ENCODE measurements around the gene TGM6.

The TGM6 gene

DNA sequence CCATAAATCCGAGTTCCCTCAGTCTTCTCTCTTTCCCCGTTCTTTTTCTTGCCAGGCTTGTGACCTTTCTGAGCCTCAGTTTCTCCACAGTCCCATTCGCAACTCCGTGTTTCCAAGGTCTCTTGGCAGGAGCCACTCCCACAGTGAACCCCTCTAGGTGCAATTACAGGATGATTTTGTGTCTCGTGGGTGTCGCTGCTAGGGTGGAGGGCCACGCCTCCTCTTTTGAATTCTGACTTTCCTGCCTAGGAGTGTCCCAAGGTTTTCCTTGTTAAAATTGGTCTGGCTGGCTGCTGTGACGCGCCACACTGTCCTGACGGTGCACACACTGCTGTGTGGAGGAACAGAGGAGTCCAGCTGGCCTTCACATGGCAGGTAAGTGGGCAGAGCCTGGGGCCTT, at the start of gene TGM6:
Gene TGM6 (plus strand): TSS at position 301 of the 400 bp plus-strand sequence. CDS start 68 bp downstream, at position 369.
- DNase-seq (ENCODE audit: low spot score): no peak

DNA sequence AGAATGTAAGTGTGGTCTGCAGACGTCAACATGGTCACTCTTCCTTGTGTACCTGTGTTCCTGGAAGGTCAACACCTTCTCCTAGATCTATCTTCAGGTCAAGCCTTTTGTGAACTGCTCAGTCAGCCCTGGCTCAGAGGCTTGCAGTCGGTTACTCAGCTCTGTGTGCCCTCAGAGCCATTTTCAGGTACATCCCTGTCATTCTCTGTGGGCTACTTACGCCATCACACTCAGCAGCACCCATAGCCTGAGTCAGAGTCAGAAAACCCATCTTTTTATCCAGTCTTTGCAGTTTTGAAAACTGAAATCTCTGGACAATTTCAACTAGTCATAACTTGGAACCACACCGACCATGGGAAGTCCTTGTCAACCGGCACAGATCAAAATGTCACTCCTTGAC, 49.6 kb upstream of the TGM6 start:
- DNase-seq (ENCODE audit: low spot score): no peak

DNA sequence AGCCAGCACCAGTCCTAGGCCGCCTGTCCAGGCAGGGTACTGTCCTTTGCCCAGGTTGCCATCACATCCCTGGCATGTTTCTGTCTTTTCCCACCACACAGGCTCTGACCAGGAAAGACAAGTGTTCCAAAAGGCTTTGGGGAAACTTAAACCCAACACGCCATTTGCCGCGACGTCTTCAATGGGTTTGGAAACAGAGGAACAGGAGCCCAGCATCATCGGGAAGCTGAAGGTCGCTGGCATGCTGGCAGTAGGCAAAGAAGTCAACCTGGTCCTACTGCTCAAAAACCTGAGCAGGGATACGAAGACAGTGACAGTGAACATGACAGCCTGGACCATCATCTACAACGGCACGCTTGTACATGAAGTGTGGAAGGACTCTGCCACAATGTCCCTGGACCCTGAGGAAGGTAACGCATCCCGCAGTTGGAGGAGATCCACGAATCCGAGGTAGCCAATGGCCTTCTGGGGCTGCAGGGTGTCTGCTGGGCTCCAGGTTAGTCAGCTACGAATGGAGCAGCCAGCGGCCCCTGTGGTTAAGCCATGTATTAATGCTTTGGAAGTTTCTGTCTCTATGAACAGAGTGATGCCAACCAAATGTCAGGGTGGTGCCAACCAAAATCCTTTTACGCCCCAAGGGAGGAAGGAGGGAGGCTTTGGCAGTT, 48.7 kb upstream of the TGM6 start:
- DNase-seq (ENCODE audit: low spot score): no peak

- DNase-seq (ENCODE audit: low spot score): no peak
These were observed 48.0 kb upstream of the TGM6 start for GRCh38 chr20:2332711-2333110.

GRCh38 chr20:2333821-2334220, 46.9 kb upstream of the TGM6 start:
- no peak for DNase-seq (ENCODE audit: low spot score)

- no peak for DNase-seq (ENCODE audit: low spot score)
These were observed 45.4 kb upstream of the TGM6 start for GRCh38 chr20:2335096-2335870.

- DNase-seq (ENCODE audit: low spot score): no peak
These were observed 44.2 kb upstream of the TGM6 start for GRCh38 chr20:2336471-2336870.

DNA sequence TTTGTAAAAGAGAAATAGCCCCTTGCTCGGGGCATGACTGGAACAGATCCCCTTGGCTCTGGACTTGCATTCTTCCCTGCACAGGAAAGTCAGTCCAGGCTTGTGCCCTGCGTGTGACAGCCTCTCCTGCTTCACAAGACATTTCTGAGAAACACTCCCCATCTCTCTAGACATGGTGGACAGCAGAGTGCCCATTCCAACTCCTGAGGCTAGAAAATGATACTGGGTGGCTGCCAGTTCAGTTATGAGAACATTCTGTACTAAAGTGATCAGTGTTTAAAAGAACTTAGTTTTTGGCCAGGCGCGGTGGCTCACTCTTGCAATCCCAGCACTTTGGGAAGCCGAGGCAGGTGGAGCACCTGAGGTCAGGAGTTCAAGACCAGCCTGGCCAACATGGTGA, 43.6 kb upstream of the TGM6 start:
- DNase-seq (ENCODE audit: low spot score): no peak

DNA sequence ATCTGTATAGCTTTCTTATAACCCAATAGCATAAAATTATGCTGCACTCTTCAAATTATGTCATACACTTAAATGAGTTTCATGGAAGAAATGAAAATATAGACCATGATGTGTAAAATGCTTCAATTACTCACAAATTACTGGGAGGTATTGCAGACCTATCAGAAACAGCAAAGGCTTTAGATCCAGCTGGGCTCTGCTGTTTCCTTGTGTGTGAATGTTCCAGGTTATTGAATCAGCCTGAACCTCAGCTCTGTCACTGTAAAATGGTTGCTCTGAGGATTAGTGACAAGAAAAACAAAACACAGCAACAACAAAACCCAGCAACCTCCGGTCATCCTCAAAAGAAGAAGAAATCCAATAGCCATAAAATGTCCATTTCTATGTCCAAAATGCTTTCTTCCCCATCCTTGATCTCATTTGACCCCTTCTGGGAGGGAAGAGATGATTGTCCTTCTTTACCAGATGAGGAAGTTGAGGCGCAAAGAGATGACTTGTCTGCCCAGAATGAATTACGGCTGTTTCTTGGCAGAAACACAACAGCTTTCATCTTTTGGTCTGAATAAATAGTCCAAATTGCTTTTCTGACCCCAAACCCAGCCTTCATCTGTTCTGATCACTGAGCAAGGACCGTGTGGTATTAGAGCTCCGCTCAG, 42.2 kb upstream of the TGM6 start:
- DNase-seq (ENCODE audit: low spot score): no peak

- DNase-seq (ENCODE audit: low spot score): no peak
These were observed 40.6 kb upstream of the TGM6 start for GRCh38 chr20:2340136-2340535.

DNA sequence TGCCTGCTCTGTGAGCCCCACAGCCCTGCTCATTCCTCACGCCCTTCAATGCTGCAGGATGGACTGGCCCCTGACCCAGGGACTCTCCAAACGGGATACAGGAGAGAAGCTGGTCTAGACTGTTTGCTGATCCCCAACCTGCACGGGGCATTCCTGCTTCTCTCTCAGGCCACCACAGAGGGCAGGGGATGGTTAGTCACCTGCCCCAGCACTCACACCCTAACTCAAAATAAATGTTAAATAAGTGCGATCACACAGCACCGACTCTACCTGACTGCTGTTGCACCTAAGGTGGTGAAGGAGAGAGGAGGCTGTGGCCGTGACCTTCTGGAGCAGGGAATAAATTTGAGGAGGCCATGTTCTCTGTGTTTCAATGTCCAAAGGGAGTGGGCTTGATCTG, 39.9 kb upstream of the TGM6 start:
- DNase-seq (ENCODE audit: low spot score): no peak

GRCh38 chr20:2341336-2341735, 39.4 kb upstream of the TGM6 start:
- DNase-seq (ENCODE audit: low spot score): no peak

DNA sequence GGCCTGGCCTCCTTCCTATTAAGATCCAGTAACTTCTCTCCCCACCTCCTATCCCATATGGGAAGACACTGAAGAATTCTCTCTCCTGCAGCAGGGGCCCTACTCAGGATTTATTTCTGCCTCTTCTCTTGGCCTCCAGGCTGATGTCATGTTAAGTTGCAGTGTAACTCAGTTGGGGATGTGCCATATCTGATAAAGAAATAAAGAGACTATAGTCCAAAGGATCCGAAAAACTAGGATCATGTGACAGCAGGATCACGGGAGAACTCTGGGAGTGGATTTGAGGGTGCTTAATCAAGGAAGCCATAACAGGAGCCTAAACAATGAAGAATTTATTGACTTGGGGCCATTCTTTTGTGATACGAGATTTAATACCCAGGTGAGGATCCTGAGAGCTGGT, 38.5 kb upstream of the TGM6 start:
- DNase-seq (ENCODE audit: low spot score): no peak

DNA sequence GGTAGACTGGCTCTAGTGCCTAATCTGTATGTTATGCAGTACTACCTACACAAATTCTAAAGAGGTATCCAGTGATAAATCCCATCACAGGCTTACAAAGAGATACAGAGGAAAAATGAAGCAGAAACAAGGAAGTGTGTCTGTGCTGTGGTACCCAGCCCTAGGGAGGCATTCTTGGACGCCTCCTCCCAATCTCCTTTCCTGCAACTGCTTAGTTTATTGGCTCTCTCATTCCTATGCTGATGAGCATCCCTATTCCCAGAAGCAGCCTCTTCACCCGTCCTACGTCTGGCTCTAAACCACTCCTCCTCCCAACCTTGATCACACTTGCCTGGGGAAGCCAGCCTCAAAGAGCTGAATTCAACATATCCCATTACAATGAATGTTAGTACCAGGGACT, 34.5 kb upstream of the TGM6 start:
- DNase-seq (ENCODE audit: low spot score): no peak

DNA sequence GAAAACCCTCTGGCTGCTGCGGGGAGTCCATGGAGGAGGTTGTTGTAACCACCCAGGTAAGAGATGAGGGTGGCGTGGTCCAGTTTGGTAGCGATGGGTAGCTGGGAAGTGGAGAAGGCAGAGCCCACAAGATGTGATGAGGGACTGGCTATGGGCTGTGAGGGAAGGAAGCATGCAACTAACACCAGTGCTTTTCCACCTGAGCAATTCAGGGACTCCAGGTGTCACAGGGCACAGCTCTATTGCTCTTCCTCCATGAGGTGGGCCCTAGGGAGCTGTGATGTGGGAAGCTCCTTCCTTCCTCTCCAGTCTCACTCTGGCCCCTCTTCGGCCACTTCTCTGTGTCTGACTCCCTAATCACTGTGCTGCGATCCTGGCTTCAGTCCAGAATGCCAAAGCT, 32.4 kb upstream of the TGM6 start:
- DNase-seq (ENCODE audit: low spot score): no peak

- DNase-seq (ENCODE audit: low spot score): no peak
These were observed 30.9 kb upstream of the TGM6 start for GRCh38 chr20:2349801-2350200.

GRCh38 chr20:2350606-2351005, 30.1 kb upstream of the TGM6 start:
- no peak for DNase-seq (ENCODE audit: low spot score)

DNA sequence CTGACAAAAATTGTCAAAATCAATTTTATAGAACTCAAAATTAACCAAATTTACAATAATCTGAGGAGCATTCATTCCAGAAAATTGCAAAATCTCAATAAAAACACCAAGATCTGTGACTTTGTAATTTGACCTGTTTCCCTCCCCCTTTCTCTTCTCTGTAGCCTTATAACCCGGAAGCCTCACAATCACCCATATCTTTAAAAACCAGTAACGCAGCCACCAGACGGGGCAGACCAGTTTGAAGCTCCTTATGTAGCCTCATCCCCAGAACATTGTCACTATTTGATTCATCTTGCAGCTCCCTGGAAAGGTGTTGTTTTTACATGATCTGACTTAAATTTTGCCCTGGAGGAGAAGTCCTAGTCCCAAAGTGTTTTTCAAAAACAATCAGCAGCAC, 27.5 kb upstream of the TGM6 start:
- DNase-seq (ENCODE audit: low spot score): no peak

- no peak for DNase-seq (ENCODE audit: low spot score)
These were observed 23.6 kb upstream of the TGM6 start for GRCh38 chr20:2357114-2357513.

DNA sequence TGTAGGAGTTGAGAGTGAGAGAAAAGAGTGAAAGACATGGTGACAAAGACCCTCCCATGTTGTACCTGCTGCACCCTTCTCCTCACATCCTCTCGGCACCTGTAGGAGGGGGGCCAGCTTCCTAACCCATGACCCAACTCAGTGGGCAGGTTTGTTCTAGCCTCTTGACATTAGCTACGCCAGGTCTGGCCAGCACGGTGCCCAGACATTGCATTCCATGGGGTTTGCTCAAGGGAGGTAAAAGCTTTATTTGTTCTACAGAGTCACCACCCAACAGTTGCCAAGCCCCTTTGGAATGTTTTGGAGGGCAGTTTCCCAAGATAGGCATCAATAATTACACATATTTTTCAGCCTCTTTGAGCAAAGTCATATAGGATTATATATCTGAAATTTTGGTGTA, 22.7 kb upstream of the TGM6 start:
- DNase-seq (ENCODE audit: low spot score): no peak

GRCh38 chr20:2361035-2361593, 19.6 kb upstream of the TGM6 start:
- no peak for DNase-seq (ENCODE audit: low spot score)

GRCh38 chr20:2363187-2363586, 17.5 kb upstream of the TGM6 start:
- no peak for DNase-seq (ENCODE audit: low spot score)

GRCh38 chr20:2363587-2363986, 17.1 kb upstream of the TGM6 start:
- no peak for DNase-seq (ENCODE audit: low spot score)
